Articular chondrocyte of knee joint (primary cell): ENCODE data around the gene ATP6V0C. TPM values are rescaled to one million over a fixed set of nuclear protein-coding genes. Genes with fewer than 3 reads are reported as not detected.

Experiments used
- small RNA-seq: library from RNA; depleted of rRNA; stranded (forward); fragments of <200 nt; gene quantifications from one replicate; pipeline ENCODE3, GENCODE V24; 2012
- total RNA-seq: library from RNA; depleted of rRNA; stranded (reverse); fragments of >200 nt; gene quantifications from 2 replicates; pipeline ENCODE4 v1.2.3, GENCODE V29; 2012

Gene ATP6V0C
- 31.6 and 35.9 TPM in 2 replicates for total RNA-seq

DNA sequence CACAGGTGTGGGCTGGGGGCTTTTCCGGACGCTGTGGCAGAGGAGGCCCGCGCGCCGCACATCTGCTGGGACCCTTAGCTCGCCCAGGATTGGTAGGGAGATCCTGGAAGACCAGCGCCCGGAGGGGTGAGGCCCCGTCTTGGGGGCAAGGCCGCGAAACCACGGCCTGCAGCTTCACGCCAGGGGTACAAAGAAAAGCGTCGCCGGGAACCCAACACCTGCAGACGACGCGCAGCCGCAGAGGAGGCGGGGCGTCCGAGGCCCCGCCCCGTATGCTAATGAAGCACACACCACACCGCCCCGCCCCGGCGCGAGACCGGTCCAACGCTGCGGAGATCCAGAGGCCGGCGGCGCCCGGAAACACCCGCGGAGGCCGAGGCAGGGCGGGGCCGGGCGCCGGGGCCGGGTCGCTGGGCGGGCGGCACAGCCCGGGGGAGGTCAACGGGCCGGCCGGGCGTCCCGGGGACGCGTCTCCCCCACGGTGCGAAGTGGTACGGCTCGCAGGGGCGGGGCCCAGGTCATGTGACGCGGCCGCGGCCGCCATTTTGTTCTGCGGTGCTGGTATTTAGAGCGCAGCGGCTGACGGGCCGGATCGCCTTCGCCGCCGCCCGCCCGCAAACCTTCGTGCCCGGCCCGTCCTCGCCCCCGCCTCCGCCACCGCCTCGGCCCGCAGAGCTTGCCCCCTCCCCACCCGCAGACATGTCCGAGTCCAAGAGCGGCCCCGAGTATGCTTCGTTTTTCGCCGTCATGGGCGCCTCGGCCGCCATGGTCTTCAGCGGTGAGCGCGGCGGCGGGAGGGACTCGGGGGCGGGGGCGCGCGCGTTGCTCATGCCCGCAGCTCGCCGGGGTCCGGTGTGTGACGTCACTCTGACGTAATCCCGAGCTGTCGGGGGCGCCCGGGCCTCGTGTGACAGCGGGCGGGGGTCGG, at the start of gene ATP6V0C:
Gene ATP6V0C (plus strand): TSS at position 548 of the 928 bp plus-strand sequence. CDS start 152 bp downstream, at position 700.

GRCh38 chr16:2471016-2471652, 42.6 kb upstream of the ATP6V0C start, which contains the start of gene NTN3:
Gene NTN3 (plus strand): TSS chr16:2471297. CDS start chr16:2471702, 405 bp downstream.

DNA sequence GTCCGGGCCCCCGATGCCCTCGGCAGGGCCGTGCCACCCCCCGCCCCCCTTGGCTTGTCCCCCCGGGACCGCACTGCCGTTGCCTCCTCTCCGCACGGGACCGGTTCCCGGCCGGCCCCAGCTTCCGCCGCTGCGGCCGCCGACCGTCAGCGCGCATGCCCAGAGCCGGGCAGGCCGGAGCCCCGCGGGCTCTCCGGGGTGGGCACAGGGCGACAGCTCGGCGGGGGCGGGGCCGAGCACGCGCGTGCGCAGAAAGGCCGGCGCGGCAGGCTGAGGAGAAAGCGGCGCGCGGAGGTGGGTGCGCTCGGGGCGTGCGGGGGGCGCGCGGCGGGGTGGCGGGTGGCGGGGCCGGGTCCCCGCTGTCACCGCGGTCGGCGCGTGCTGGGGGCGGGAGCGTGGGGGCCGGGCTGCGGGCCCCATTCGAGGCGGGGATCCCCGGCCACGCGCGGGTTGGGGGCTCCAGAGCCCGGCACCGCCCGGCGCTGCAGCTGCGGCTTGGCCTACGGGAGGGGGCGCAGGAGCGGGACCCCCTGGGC, 38.8 kb upstream of the ATP6V0C start, which contains the start of gene TBC1D24:
Gene TBC1D24 (plus strand): TSS at position 251 of the 536 bp plus-strand sequence. CDS start 21,022 bp downstream, outside the sequence.

GRCh38 chr16:2520097-2520783, 6.5 kb downstream of the ATP6V0C start, which contains the start of gene AMDHD2:
Gene AMDHD2 (plus strand): TSS chr16:2520371. CDS start chr16:2520459, 88 bp downstream.

GRCh38 chr16:2531371-2531695, 17.6 kb downstream of the ATP6V0C start, which contains the start of gene CEMP1:
Gene CEMP1 (minus strand): TSS chr16:2531408. CDS start chr16:2531073, 335 bp downstream.

DNA sequence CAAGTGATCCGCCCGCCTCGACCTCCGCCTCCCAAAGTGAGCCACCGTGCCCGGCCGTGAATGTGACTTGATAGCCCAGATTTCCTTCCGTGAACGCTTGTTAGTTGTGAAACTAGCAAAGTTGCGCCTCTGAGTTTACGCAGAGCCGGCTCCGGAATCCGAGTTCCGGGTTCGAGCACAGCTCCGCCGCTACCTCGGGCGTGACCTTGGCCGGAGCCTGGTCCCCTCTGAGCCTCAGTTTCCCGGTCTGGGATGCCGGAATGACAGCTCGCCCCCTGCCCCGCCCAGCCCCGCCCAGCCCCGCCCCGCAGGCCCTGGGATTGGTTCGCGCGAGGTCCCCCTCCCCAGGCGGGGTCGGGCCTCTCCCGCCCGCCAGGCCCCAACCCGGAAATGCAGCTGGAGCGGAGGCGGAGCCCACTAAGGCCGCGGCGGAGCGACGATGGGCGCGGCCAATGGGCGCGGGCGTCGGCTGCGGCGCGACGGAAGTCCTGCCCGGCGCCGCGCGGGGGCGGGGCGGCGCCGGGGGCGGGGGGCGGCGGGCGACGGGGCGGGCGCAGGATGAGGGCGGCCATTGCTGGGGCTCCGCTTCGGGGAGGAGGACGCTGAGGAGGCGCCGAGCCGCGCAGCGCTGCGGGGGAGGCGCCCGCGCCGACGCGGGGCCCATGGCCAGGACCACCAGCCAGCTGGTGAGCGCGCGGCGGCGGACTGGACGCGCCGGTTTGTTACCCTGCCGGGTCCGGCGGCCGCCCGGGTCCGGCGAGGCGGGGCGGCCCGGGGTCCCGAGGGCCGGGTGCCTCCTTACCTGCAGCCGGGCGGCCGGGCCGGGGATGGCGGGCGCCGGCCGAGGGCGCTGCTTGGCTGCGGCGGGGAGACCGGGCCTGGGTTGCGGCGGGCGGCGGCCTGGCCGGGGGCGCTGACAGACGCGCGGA, 24.0 kb downstream of the ATP6V0C start, which contains the start of gene PDPK1:
Gene PDPK1 (plus strand): TSS at position 571 of the 929 bp plus-strand sequence. CDS start 92 bp downstream, at position 663.

Small RNAs within 50 kb of the gene (small RNA-seq; reads per million reads assigned to genes)
- not detected for gene AC093525.1
- gene MIR3178: not detected
- gene MIR6768: 1.3 reads per million, percentile 56 among the genes with 10 or more reads in this experiment

Other genes starting within 250 kb of the ATP6V0C start
- 69.3 and 85.8 TPM in 2 replicates for gene RNPS1, start 245.8 kb upstream of the ATP6V0C start, total RNA-seq
- 1.6 and 2.5 TPM in 2 replicates for gene ABCA3, start 173.2 kb upstream of the ATP6V0C start, total RNA-seq
- gene CCNF, start 84.5 kb upstream of the ATP6V0C start, total RNA-seq: 9.9 and 11.9 TPM in 2 replicates
- 1.8 TPM in 2 replicates for gene TEDC2, start 53.8 kb upstream of the ATP6V0C start, total RNA-seq
- 0.13 and 0.76 TPM in 2 replicates for gene NTN3, start 42.7 kb upstream of the ATP6V0C start, total RNA-seq
- gene TBC1D24, start 38.8 kb upstream of the ATP6V0C start, total RNA-seq: 14.3 and 17.1 TPM in 2 replicates
- 28.1 and 36.8 TPM in 2 replicates for gene AMDHD2, start 6.4 kb downstream of the ATP6V0C start, total RNA-seq
- gene CEMP1, start 17.5 kb downstream of the ATP6V0C start, total RNA-seq: not detected in 2 replicates
- 17.2 and 20.6 TPM in 2 replicates for gene PDPK1, start 24.1 kb downstream of the ATP6V0C start, total RNA-seq
- gene KCTD5, start 168.6 kb downstream of the ATP6V0C start, total RNA-seq: 17.5 and 22.3 TPM in 2 replicates
- gene PRSS27, start 206.3 kb downstream of the ATP6V0C start, total RNA-seq: 1.1 and 1.3 TPM in 2 replicates
- gene SRRM2, start 238.7 kb downstream of the ATP6V0C start, total RNA-seq: 82.6 and 88.5 TPM in 2 replicates